OCI-LY1 (cell line): ENCODE data around the gene PARS2.

Experiments used
- EZH2 ChIP-seq: fragments of 200-600 bp; sonication (generic), shearing (Covaris generic); IDR thresholded peaks from 2 replicates; pipeline ENCODE4 v1.8.0; 2017; ENCODE audit warnings: borderline replicate concordance, mixed run types, mild to moderate bottlenecking, antibody characterized with exemption, low read length, moderate library complexity, mixed read lengths
- TF ChIP-seq, protein P1 (sequence below): fragments of 200-600 bp; sonication (generic), shearing (Covaris generic); IDR thresholded peaks from 2 replicates; pipeline ENCODE4 v1.5.1; 2017; ENCODE audit warnings: mild to moderate bottlenecking, antibody characterized with exemption, low read length, moderate library complexity, mixed read lengths

DNA sequence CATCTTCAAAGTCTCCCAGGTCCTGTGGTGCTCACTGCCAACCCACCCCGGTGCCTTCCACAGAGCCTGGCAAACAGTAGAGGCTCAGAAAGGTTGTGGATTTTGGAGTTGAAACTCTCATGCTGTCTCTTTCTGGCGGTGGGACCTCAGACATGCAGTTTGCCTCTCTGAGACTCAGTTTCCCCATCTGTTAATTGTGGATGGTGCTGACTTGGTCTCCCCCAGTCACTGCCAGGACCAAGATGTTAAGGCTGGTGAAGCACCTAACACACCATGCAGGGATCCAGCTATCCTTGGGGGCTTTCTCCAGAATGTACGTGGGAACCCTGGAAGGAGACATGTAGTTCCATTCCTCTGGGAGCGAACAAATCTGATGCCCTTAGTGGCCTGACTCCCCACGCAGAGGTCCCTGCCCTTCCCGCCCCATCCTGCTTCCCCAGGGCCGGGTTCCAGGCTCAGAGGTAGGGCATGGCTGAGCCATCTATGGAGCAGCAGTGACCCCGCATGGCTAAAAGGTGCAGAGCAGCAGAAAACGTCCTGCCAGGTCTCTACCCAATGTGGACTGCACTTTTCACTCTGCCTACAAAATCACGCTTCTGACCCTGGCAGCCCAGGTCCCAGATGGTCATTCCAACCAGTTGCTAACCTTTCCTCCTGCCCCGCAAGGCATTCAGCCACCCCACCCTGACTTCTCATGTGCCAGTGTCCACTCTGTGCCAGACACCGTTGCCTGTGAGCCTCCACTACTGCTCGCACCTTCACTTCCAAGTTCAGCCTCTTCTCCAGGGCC is 46.0 kb upstream of the PARS2 start:
- TF ChIP-seq, protein P1, sequence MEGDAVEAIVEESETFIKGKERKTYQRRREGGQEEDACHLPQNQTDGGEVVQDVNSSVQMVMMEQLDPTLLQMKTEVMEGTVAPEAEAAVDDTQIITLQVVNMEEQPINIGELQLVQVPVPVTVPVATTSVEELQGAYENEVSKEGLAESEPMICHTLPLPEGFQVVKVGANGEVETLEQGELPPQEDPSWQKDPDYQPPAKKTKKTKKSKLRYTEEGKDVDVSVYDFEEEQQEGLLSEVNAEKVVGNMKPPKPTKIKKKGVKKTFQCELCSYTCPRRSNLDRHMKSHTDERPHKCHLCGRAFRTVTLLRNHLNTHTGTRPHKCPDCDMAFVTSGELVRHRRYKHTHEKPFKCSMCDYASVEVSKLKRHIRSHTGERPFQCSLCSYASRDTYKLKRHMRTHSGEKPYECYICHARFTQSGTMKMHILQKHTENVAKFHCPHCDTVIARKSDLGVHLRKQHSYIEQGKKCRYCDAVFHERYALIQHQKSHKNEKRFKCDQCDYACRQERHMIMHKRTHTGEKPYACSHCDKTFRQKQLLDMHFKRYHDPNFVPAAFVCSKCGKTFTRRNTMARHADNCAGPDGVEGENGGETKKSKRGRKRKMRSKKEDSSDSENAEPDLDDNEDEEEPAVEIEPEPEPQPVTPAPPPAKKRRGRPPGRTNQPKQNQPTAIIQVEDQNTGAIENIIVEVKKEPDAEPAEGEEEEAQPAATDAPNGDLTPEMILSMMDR: peak; percentile 78
- TF ChIP-seq EZH2: no peak
